Endothelial cell of umbilical vein (primary cell): Measurements from ENCODE around the gene MALRD1. TPM values are rescaled to one million over a fixed set of nuclear protein-coding genes. Genes with fewer than 3 reads are reported as not detected.

Experiments used
- BruUV-seq: library from RNA; stranded (reverse); fragments of 400-500 nt; replicated peaks from 2 replicates; lab custom pipeline; 2021; lab: Mats Ljungman, UMichigan
- CTCF ChIA-PET: fragments of 300-600, 350-600 bp; sonication (Branson Sonifier 250); formaldehyde crosslinking; loops from one replicate; lab custom pipeline; 2021; ENCODE audit warnings: antibody characterized with exemption, inconsistent platforms; lab: Charles Lee
- POLR2A ChIA-PET: fragments of 300-600, 350-600 bp; sonication (Branson Sonifier 250); formaldehyde crosslinking; loops from one replicate; lab custom pipeline; 2021; ENCODE audit warnings: antibody characterized with exemption, inconsistent platforms; lab: Charles Lee
- DNase-seq: peaks from one replicate; pipeline ENCODE4 v3.0.0-alpha.2; 2011; ENCODE audit warnings: low read depth, low spot score
- FAIRE-seq: peaks from 2 replicates; lab custom pipeline; 2011; peaks lifted over from hg19 to GRCh38; lab: Jason Lieb, UNC
- H2AFZ ChIP-seq: 2 replicates; pipeline ENCODE4 v1.6.0; 2012; ENCODE audit warnings: low read depth, low read length, control low read depth, inconsistent platforms
- H3K27ac ChIP-seq: 2 replicates; pipeline ENCODE4 v1.5.1; 2011; ENCODE audit warnings: low read depth, mild to moderate bottlenecking, control low read depth, low read length, moderate library complexity; ENCODE audit not compliant: insufficient read depth
- H3K27me3 ChIP-seq, 2 experiments: 2 replicates each; pipeline versions ENCODE4 v1.6.0 to v1.6.1; 2011; ENCODE audit warnings: low read length in 2 of 2, mixed read lengths in 1 of 2; ENCODE audit not compliant: control insufficient read depth in 2 of 2, insufficient read depth in 2 of 2
- H3K36me3 ChIP-seq, 2 experiments: 2 replicates in 1 of 2; 3 replicates in 1 of 2; pipeline ENCODE4 v1.5.1; 2011; ENCODE audit warnings: low read length in 2 of 2, mild to moderate bottlenecking in 1 of 2, moderate library complexity in 1 of 2; ENCODE audit not compliant: control insufficient read depth in 2 of 2, insufficient read depth in 2 of 2; ENCODE audit errors: extremely low read depth in 1 of 2
- H3K4me1 ChIP-seq: 3 replicates; pipeline ENCODE4 v1.5.1; 2011; ENCODE audit warnings: mild to moderate bottlenecking, low read length; ENCODE audit not compliant: control insufficient read depth, insufficient read depth; ENCODE audit errors: extremely low read depth
- H3K4me2 ChIP-seq: 2 replicates; pipeline ENCODE4 v1.6.1; 2011; ENCODE audit warnings: low read length, control low read depth, mixed read lengths; ENCODE audit not compliant: insufficient read depth
- H3K4me3 ChIP-seq, 3 experiments: fragments of 200-600 bp in 1 of 3; sonication (generic), shearing (Covaris generic) in 1 of 3; replicated peaks in 1 of 3; 2 replicates each; pipeline ENCODE4 v1.5.1; 2011 to 2016; ENCODE audit warnings: control low read depth in 3 of 3, low read length in 3 of 3, mild to moderate bottlenecking in 2 of 3, inconsistent platforms in 1 of 3, low read depth in 1 of 3, moderate library complexity in 1 of 3; ENCODE audit not compliant: insufficient read depth in 1 of 3
- H3K79me2 ChIP-seq: 2 replicates; pipeline ENCODE4 v1.6.0; 2012; ENCODE audit warnings: low read length, inconsistent platforms; ENCODE audit not compliant: control insufficient read depth, insufficient read depth
- H3K9ac ChIP-seq: replicated peaks from 2 replicates; pipeline ENCODE3; 2011; ENCODE audit warnings: low read length, control low read depth; ENCODE audit not compliant: insufficient read depth; ENCODE audit errors: extremely low read depth
- H3K9me1 ChIP-seq: replicated peaks from 3 replicates; pipeline ENCODE4 v1.6.0; 2011; ENCODE audit warnings: mild to moderate bottlenecking, low read length; ENCODE audit not compliant: control insufficient read depth, insufficient read depth; ENCODE audit errors: extremely low read depth
- H3K9me3 ChIP-seq: replicated peaks from 2 replicates; pipeline ENCODE4 v1.5.1; 2012; ENCODE audit warnings: low read length, inconsistent platforms; ENCODE audit not compliant: control insufficient read depth, insufficient read depth
- H4K20me1 ChIP-seq: replicated peaks from 2 replicates; pipeline ENCODE3; 2011; ENCODE audit warnings: mild to moderate bottlenecking, low read length; ENCODE audit not compliant: control insufficient read depth, insufficient read depth; ENCODE audit errors: extremely low read depth
- CTCF ChIP-seq, 2 donors: IDR thresholded peaks; 1 replicate in 1 of 2; 2 replicates in 1 of 2; pipeline ENCODE4 v1.5.1; 2011; ENCODE audit warnings: low read length in 2 of 2, mild to moderate bottlenecking in 2 of 2, moderate library complexity in 2 of 2, control low read depth in 1 of 2, inconsistent platforms in 1 of 2, low read depth in 1 of 2; ENCODE audit not compliant: insufficient read depth in 1 of 2; ENCODE audit errors: extremely low read depth in 1 of 2
- EZH2 ChIP-seq: IDR thresholded peaks from 2 replicates; pipeline ENCODE4 v1.6.1; 2012; ENCODE audit warnings: borderline replicate concordance, low read depth, mild to moderate bottlenecking, moderate library complexity, low read length, inconsistent platforms; ENCODE audit not compliant: severe bottlenecking
- FOS ChIP-seq: IDR thresholded peaks from 2 replicates; pipeline ENCODE4 v1.6.1; 2011; ENCODE audit warnings: mild to moderate bottlenecking, low read length, moderate library complexity, borderline replicate concordance; ENCODE audit not compliant: insufficient read depth
- GATA2 ChIP-seq: IDR thresholded peaks from 2 replicates; pipeline ENCODE4 v1.7.0; 2011; ENCODE audit warnings: low read depth, mild to moderate bottlenecking, moderate library complexity, mixed read lengths, low read length; ENCODE audit not compliant: insufficient read length, insufficient read depth
- JUN ChIP-seq: IDR thresholded peaks from 2 replicates; pipeline ENCODE4 v1.6.1; 2011; ENCODE audit warnings: borderline replicate concordance, low read depth; ENCODE audit not compliant: insufficient read length, insufficient read depth
- MAX ChIP-seq: IDR thresholded peaks from 2 replicates; pipeline ENCODE4 v1.6.1; 2011; ENCODE audit not compliant: insufficient read depth, insufficient read length
- MYC ChIP-seq: IDR thresholded peaks from one replicate; pipeline ENCODE4 v1.6.1; 2011; ENCODE audit warnings: mild to moderate bottlenecking, low read depth, low read length
- POLR2A ChIP-seq: IDR thresholded peaks from 2 replicates; pipeline ENCODE4 v1.6.1; 2012; ENCODE audit warnings: low read depth, mild to moderate bottlenecking, control low read depth, low read length
- POLR2AphosphoS5 ChIP-seq: IDR thresholded peaks from 2 replicates; pipeline ENCODE4 v1.6.1; 2012; ENCODE audit warnings: low read depth, mild to moderate bottlenecking, control low read depth, low read length, moderate library complexity; ENCODE audit not compliant: insufficient read depth
- dilution Hi-C: fragments of 300-500 bp; cut with MboI; formaldehyde crosslinking; loops from one replicate; pipeline ENCODE4 v1.15.0; 2019; ENCODE audit warnings: low sequenced_read_pairs; ENCODE audit not compliant: extremely low pct_ligation_motif_present
- intact Hi-C: fragments of 100-400 bp; cut with micrococcal nuclease; formaldehyde crosslinking; loops from one replicate; pipeline ENCODE4 v1.10.0; 2022
- polyA plus RNA-seq, 4 experiments: library from polyadenylated mRNA; depleted of rRNA in 3 of 4; stranded (reverse) in 3 of 4; unstranded in 1 of 4; fragments of >200 nt; gene quantifications; 2 replicates each; pipeline versions ENCODE4 v1.2.1 to v1.2.3, GENCODE V29; 2011 to 2012; ENCODE audit warnings: missing spikeins in 1 of 4
- total RNA-seq: library from RNA; stranded (reverse); gene quantifications from 2 replicates; pipeline ENCODE4 v1.2.3, GENCODE V29; 2021

The MALRD1 gene
- total and polyA plus RNA-seq, 2 donors (not counting 3 experiments of a cell fraction or from before 2014, with no cell fraction given), result not detected

- BruUV-seq, result no TSS peak
- Histone ChIP-seq H3K9me3 (peaks cover 5% of the 10 kb centered on the region), H3K27me3 (no peaks in the 10 kb centered on the region), H3K4me1 (no peaks in the 10 kb centered on the region), H3K79me2 (no peaks in the 10 kb centered on the region), H3K36me3 (no peaks in the 10 kb centered on the region), H3K4me2 (no peak overlapping the region), H3K4me3 (no peak overlapping the region), H3K27ac (no peak overlapping the region), H4K20me1 (no peaks in the 10 kb centered on the region), H2AFZ (no peak overlapping the region), H3K9me1 (no peaks in the 10 kb centered on the region), H3K9ac (no peak overlapping the region)
- DNase-seq, result no peak
- intact Hi-C loops, result no loop called here
- dilution Hi-C loops, result no loop called here
- ChIA-PET CTCF (no interaction called here), POLR2A (no interaction called here)
- TF ChIP-seq MYC, result no peak
- no peak for TF ChIP-seq CTCF (IDR thresholded peaks at IDR 0.05; ENCODE audit: extremely low read depth in 1 of 2, insufficient read depth in 1 of 2, low read depth in 1 of 2, low read length in 2 of 2)
- TF ChIP-seq FOS, result no peak
- TF ChIP-seq GATA2, result no peak
- no peak for TF ChIP-seq EZH2
- TF ChIP-seq MAX, result no peak
- no peak for TF ChIP-seq POLR2AphosphoS5
- no peak for TF ChIP-seq JUN
- no peak for TF ChIP-seq POLR2A
- FAIRE-seq, result no peak
These were observed 164.0 kb downstream of the MALRD1 start for GRCh38 chr10:19212590-19212989.
